HEK293 (cell line): ENCODE measurements around the gene ECM2.

ENCODE experiments used
- MYNN ChIP-seq: fragments of 450-650 bp; formaldehyde crosslinking; IDR thresholded peaks from 2 replicates; pipeline ENCODE4 v1.5.1; 2016; ENCODE audit warnings: missing biosample characterization, missing genetic modification characterization, borderline replicate concordance
- RBAK ChIP-seq: fragments of 450-650 bp; formaldehyde crosslinking; IDR thresholded peaks from 2 replicates; pipeline ENCODE4 v1.5.1; 2016; ENCODE audit warnings: missing biosample characterization, missing genetic modification characterization
- SP2 ChIP-seq: fragments of 450-650 bp; formaldehyde crosslinking; IDR thresholded peaks from 2 replicates; pipeline ENCODE4 v1.5.1; 2016; ENCODE audit warnings: missing biosample characterization, missing genetic modification characterization
- ZBTB20 ChIP-seq: fragments of 450-650 bp; formaldehyde crosslinking; IDR thresholded peaks from 2 replicates; pipeline ENCODE4 v1.5.1; 2016; ENCODE audit warnings: missing biosample characterization, missing genetic modification characterization
- ZNF174 ChIP-seq: fragments of 450-650 bp; formaldehyde crosslinking; IDR thresholded peaks from 2 replicates; pipeline ENCODE4 v1.5.0; 2017; ENCODE audit warnings: missing biosample characterization, mild to moderate bottlenecking, missing genetic modification characterization
- ZNF221 ChIP-seq: fragments of 450-650 bp; formaldehyde crosslinking; IDR thresholded peaks from 2 replicates; pipeline ENCODE4 v1.5.1; 2017; ENCODE audit warnings: missing biosample characterization, missing genetic modification characterization, borderline replicate concordance
- ZNF624 ChIP-seq: fragments of 450-650 bp; formaldehyde crosslinking; IDR thresholded peaks from 2 replicates; pipeline ENCODE4 v1.5.1; 2017; ENCODE audit warnings: missing biosample characterization, missing genetic modification characterization
- ZNF76 ChIP-seq: fragments of 450-650 bp; formaldehyde crosslinking; IDR thresholded peaks from 2 replicates; pipeline ENCODE4; 2016; ENCODE audit warnings: low read depth, missing biosample characterization, missing genetic modification characterization, borderline replicate concordance
- TF ChIP-seq, protein P1 (sequence below): fragments of 450-650 bp; formaldehyde crosslinking; IDR thresholded peaks from 2 replicates; pipeline ENCODE4 v1.5.1; 2016; ENCODE audit warnings: missing biosample characterization, missing genetic modification characterization
- TF ChIP-seq, protein P2 (sequence below): fragments of 450-650 bp; formaldehyde crosslinking; IDR thresholded peaks from 2 replicates; pipeline ENCODE4 v1.5.1; 2016; ENCODE audit warnings: missing biosample characterization, missing genetic modification characterization
- TF ChIP-seq, protein P3 (sequence below): fragments of 450-650 bp; formaldehyde crosslinking; IDR thresholded peaks from 2 replicates; pipeline ENCODE4 v1.5.1; 2017; ENCODE audit warnings: missing biosample characterization, missing genetic modification characterization

DNA sequence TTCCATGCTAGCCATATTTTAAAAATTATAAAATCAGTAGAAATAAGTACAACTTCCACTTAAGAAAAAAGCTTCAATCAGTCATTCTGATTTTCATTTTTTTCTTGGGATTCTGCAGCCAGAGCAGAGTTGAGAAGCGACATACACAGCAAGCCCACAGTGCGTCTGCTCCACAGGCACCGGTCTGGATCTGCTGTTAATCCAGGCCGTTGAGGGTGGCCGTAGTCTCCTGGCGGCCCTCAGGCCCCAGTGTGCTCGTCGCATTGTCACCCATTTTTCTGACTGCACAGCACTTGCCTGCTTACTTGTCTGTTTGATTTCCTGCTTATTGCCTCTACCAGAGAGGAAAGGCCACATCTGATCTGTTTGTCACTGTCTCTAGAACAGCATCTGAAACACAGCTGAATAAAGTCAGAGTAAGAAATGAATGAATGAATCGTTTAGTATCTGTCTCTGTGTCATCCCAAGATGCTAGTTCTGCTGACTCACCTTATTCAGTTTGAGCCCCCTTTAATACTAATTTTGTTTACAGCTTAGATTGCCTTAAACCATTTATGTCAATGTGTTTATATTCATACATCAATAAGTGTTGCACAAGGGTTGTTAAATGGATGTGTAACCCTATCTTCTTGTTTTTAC, 41.9 kb downstream of the ECM2 start:
- TF ChIP-seq, protein P1, sequence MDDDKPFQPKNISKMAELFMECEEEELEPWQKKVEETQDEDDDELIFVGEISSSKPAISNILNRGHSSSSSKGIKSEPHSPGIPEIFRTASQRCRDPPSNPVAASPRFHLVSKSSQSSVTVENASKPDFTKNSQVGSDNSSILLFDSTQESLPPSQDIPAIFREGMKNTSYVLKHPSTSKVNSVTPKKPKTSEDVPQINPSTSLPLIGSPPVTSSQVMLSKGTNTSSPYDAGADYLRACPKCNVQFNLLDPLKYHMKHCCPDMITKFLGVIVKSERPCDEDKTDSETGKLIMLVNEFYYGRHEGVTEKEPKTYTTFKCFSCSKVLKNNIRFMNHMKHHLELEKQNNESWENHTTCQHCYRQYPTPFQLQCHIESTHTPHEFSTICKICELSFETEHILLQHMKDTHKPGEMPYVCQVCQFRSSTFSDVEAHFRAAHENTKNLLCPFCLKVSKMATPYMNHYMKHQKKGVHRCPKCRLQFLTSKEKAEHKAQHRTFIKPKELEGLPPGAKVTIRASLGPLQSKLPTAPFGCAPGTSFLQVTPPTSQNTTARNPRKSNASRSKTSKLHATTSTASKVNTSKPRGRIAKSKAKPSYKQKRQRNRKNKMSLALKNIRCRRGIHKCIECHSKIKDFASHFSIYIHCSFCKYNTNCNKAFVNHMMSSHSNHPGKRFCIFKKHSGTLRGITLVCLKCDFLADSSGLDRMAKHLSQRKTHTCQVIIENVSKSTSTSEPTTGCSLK, result no peak
- TF ChIP-seq ZNF76 (no peak), ZNF624 (no peak), ZBTB20 (tag by site-specific recombination) (no peak), MYNN (tag by site-specific recombination) (no peak), RBAK (tag by site-specific recombination) (no peak), SP2 (tag by site-specific recombination) (no peak), ZNF174 (tag by site-specific recombination) (no peak), ZNF221 (no peak)
- TF ChIP-seq, protein P2, sequence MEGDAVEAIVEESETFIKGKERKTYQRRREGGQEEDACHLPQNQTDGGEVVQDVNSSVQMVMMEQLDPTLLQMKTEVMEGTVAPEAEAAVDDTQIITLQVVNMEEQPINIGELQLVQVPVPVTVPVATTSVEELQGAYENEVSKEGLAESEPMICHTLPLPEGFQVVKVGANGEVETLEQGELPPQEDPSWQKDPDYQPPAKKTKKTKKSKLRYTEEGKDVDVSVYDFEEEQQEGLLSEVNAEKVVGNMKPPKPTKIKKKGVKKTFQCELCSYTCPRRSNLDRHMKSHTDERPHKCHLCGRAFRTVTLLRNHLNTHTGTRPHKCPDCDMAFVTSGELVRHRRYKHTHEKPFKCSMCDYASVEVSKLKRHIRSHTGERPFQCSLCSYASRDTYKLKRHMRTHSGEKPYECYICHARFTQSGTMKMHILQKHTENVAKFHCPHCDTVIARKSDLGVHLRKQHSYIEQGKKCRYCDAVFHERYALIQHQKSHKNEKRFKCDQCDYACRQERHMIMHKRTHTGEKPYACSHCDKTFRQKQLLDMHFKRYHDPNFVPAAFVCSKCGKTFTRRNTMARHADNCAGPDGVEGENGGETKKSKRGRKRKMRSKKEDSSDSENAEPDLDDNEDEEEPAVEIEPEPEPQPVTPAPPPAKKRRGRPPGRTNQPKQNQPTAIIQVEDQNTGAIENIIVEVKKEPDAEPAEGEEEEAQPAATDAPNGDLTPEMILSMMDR (tag by site-specific recombination), result no peak
- TF ChIP-seq, protein P3, sequence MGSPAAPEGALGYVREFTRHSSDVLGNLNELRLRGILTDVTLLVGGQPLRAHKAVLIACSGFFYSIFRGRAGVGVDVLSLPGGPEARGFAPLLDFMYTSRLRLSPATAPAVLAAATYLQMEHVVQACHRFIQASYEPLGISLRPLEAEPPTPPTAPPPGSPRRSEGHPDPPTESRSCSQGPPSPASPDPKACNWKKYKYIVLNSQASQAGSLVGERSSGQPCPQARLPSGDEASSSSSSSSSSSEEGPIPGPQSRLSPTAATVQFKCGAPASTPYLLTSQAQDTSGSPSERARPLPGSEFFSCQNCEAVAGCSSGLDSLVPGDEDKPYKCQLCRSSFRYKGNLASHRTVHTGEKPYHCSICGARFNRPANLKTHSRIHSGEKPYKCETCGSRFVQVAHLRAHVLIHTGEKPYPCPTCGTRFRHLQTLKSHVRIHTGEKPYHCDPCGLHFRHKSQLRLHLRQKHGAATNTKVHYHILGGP (tag by site-specific recombination), result no peak
